HL-60 (cell line): ENCODE results near the gene PLA2G4C.

ENCODE experiments used
- DNase-seq, 2 experiments: peaks; one replicate each; pipeline ENCODE4 v3.0.0-alpha.2; 2010 to 2020; ENCODE audit warnings: low read depth in 1 of 2, low spot score in 1 of 2
- H3K27ac ChIP-seq: fragments of 250-450 bp; sonication (Bioruptor Pico); replicated peaks from 2 replicates; pipeline ENCODE4 v1.5.1; 2020; ENCODE audit warnings: mild to moderate bottlenecking, moderate library complexity
- H3K27me3 ChIP-seq: fragments of 250-450 bp; sonication (Bioruptor Pico); 2 replicates; pipeline ENCODE4 v1.5.1; 2021; ENCODE audit warnings: mild to moderate bottlenecking, moderate library complexity; ENCODE audit not compliant: insufficient read depth, poor library complexity, severe bottlenecking
- H3K4me3 ChIP-seq: replicated peaks from 2 replicates; pipeline ENCODE4 v1.5.1; 2011; ENCODE audit warnings: mild to moderate bottlenecking, control low read depth, low read length; ENCODE audit not compliant: insufficient read depth
- GABPA ChIP-seq: IDR thresholded peaks from 2 replicates; pipeline ENCODE4 v1.6.1; 2012; ENCODE audit warnings: low read depth
- POLR2AphosphoS5 ChIP-seq: IDR thresholded peaks from 2 replicates; pipeline ENCODE4 v1.6.1; 2012; ENCODE audit warnings: low read depth
- SPI1 ChIP-seq: IDR thresholded peaks from 2 replicates; pipeline ENCODE4 v1.6.1; 2012; ENCODE audit warnings: low read depth, mild to moderate bottlenecking, borderline replicate concordance
- TF ChIP-seq, protein P1 (sequence below): IDR thresholded peaks from 2 replicates; pipeline ENCODE4 v1.6.1; 2012; ENCODE audit warnings: low read depth; ENCODE audit not compliant: insufficient replicate concordance
- TF ChIP-seq, protein P2 (sequence below): IDR thresholded peaks from one replicate; pipeline ENCODE4 v1.5.1; 2011; ENCODE audit warnings: low read length, control low read depth, inconsistent platforms; ENCODE audit not compliant: insufficient read depth

The PLA2G4C gene

DNA sequence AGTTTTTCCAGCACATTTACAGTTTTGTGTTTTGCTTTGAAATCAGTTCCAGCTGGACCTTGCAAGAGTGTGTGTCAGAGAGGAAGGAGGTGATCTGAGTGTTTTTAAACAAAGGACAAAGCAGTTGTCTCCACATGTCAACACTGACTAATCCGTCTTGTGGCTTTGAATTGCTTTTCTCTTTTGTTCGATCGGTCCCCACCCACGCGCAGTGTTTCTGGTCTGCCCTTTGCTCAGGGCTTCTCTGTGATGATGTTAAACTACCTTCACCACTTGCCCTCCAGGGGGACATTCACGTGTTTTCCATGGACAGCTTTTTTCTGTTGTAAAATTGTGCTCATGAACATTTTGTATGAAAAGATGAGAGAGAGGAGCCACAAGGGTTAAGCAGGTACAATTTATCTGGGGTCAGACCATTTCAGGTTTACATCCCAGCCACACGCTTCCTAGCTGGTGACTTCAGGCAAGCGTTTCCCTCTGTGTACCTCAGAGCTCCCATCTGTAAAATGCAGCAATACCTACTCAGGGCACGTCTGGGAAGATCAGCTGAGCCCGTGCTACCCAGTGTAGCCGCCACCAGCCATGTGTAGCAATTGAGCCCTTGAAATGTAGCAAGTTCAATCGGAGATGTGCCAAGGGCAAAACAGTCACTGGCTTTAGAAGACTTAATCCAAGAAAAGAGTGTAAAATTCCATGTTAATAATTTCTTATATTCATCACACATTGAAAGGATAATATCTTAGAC lies 13.5 kb upstream of the PLA2G4C start:
- Histone ChIP-seq H3K4me3 (no peak overlapping the region), H3K27me3 (no peaks in the 10 kb centered on the region), H3K27ac (no peak overlapping the region)
- DNase-seq, result no peak
- TF ChIP-seq SPI1 (no peak), GABPA (no peak), POLR2AphosphoS5 (no peak)
- TF ChIP-seq, protein P1, sequence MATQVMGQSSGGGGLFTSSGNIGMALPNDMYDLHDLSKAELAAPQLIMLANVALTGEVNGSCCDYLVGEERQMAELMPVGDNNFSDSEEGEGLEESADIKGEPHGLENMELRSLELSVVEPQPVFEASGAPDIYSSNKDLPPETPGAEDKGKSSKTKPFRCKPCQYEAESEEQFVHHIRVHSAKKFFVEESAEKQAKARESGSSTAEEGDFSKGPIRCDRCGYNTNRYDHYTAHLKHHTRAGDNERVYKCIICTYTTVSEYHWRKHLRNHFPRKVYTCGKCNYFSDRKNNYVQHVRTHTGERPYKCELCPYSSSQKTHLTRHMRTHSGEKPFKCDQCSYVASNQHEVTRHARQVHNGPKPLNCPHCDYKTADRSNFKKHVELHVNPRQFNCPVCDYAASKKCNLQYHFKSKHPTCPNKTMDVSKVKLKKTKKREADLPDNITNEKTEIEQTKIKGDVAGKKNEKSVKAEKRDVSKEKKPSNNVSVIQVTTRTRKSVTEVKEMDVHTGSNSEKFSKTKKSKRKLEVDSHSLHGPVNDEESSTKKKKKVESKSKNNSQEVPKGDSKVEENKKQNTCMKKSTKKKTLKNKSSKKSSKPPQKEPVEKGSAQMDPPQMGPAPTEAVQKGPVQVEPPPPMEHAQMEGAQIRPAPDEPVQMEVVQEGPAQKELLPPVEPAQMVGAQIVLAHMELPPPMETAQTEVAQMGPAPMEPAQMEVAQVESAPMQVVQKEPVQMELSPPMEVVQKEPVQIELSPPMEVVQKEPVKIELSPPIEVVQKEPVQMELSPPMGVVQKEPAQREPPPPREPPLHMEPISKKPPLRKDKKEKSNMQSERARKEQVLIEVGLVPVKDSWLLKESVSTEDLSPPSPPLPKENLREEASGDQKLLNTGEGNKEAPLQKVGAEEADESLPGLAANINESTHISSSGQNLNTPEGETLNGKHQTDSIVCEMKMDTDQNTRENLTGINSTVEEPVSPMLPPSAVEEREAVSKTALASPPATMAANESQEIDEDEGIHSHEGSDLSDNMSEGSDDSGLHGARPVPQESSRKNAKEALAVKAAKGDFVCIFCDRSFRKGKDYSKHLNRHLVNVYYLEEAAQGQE, result no peak
- TF ChIP-seq, protein P2, sequence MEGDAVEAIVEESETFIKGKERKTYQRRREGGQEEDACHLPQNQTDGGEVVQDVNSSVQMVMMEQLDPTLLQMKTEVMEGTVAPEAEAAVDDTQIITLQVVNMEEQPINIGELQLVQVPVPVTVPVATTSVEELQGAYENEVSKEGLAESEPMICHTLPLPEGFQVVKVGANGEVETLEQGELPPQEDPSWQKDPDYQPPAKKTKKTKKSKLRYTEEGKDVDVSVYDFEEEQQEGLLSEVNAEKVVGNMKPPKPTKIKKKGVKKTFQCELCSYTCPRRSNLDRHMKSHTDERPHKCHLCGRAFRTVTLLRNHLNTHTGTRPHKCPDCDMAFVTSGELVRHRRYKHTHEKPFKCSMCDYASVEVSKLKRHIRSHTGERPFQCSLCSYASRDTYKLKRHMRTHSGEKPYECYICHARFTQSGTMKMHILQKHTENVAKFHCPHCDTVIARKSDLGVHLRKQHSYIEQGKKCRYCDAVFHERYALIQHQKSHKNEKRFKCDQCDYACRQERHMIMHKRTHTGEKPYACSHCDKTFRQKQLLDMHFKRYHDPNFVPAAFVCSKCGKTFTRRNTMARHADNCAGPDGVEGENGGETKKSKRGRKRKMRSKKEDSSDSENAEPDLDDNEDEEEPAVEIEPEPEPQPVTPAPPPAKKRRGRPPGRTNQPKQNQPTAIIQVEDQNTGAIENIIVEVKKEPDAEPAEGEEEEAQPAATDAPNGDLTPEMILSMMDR, result no peak

DNA sequence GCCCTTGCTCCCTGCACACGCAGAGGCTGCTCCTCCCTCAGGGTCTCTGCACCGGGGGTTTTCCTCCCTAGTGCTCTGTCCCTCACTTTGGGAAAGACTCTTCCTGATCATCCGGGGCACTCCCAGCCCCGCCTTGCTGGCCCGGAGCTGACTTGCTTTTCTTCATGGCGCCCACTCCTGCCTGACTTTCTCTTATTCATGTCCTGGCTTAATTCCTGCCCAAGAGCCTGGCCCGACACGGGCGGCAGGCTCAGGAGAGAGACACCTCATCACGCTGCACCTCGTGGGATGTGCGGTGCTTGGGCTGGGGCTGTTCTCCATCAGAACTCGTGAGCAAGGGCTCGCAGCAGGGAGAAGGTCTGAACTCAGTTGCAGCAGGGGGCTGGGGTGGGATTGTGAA lies 11.8 kb upstream of the PLA2G4C start:
- DNase-seq, result no peak
- Histone ChIP-seq H3K27me3 (no peaks in the 10 kb centered on the region), H3K4me3 (no peak overlapping the region), H3K27ac (no peak overlapping the region)
- TF ChIP-seq POLR2AphosphoS5 (no peak), SPI1 (no peak), GABPA (no peak)
- TF ChIP-seq, protein P2, result no peak
- TF ChIP-seq, protein P1, result no peak

DNA sequence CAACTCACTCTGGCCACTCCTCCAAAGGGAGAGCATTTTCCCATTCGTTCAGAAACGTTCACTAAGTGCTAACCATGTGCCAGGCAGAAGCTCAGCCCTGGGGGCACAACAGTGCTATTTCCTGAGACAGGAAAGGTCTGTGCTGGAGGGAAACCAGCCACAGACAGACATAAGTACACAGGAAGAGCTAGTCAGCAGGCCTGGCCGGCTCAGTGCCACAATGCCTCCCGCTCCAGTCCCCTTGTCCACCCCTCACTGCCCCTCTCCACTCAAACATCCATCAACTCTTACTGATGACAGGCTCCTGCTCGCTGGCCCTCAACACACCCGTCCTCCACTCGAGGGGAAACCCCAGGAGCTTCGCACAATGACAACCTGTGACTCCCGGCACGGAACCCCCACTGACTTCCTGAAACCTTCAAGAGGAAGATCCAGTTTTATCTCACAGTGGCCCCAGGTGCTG lies 11.3 kb upstream of the PLA2G4C start:
- H3K27ac ChIP-seq, result no peak overlapping the region
- TF ChIP-seq, protein P2, result no peak
- TF ChIP-seq SPI1, result no peak
- TF ChIP-seq GABPA, result no peak
- no peak for TF ChIP-seq POLR2AphosphoS5
- TF ChIP-seq, protein P1, result no peak

More for the DNA sequence above, 11.3 kb upstream of the PLA2G4C start:
- no peak for DNase-seq
- Histone ChIP-seq H3K4me3 (no peak overlapping the region), H3K27me3 (no peaks in the 10 kb centered on the region)
